NCI-H2227 treated with DMSO at 0.1 percent for 48 hours (cell line): ENCODE data around the gene IL1R2.

Experiments used
- DNase-seq: peaks from one replicate; lab custom pipeline; 2025; lab: John Stamatoyannopoulos, UW

Gene IL1R2

DNA sequence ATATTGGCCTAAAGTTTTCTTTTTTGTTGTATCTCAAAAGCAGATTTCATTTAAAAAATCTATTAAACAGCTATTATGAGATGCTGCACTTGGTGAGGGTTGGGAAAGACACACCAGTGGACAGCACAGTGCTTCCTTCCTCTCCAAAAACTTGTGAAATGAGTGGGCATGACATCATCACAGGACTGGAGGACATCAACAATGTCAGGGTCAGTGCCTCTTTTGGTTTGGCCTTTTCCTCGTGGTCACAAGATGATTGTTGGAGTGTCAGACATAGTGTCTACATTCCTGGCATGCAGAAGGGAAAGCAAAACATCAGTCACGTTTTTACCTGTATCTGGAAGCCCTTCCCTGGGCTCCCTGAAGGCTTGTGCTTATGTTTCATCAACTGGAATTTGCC lies 49.6 kb downstream of the IL1R2 start:
- no peak for DNase-seq

GRCh38 chr2:102042196-102043081 lies 50.7 kb downstream of the IL1R2 start:
- no peak for DNase-seq

DNA sequence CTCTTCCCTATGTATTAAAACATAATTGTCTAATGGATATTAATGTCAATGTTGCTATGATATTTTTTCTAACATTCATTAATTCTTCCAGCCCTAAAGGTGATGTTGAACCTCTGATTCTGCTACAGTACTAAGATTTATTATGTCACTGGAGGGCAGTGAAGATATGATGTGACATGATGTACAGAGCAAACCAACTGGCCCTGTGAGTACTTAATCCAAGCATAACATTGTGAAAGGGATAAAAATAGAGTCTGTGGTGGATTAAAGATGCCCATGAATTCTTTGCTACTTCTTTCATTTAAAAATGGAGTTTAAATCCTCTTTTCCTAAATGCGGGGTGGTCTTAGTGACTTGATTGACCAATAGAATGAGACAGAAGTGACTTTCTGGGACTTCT lies 51.8 kb downstream of the IL1R2 start:
- DNase-seq: no peak

DNA sequence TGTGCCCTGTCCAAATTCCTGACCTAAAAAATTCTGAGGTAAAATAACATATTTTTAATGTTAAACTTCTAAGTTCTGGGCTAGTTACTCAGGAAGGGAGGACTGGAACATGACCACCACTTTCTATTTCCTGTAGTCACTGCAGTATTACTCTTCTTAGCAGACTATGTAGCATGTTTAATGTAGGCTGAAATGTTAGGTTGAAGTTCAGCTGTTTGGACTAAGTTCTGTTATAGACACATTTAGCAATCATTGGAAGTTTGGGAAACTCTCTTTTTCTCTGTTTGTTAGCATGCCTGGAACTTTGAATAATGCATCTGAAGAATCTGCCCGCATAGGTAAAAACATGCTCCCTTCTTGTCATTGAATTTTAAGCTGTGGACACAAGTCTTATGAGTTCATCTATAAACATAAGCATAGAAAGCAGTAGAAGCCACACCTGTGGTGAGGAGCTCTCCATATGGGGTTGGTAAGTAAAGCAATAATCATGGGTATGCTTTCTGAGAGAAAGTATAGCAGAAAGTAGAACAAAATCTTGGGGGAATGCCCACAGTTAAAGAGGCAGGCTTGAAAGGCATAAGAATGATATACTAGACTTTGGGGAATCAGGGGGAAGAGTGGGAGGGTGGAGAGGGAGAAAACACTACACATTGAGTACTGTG lies 52.6 kb downstream of the IL1R2 start:
- no peak for DNase-seq

GRCh38 chr2:102044967-102045489 lies 53.3 kb downstream of the IL1R2 start:
- DNase-seq: no peak

DNA sequence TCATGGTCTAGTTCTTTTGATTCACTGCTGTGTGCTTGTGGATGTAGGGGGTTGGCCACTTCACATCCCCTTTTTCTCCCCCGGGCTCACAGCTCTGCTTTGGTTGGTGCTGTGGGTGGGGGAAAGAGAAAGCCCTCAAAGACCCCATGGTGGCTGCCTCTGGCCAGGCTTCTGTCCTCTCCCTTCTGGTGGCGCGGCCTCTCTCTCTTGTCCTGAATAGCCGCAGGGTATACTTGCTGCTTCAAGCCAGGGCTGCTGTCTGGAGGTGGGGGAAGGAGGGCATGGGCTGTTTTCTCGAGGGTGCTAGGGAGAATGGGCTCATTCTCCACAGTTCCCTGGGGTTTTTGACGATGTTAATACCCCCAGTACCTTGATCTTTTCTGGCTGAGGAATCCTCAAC lies 53.9 kb downstream of the IL1R2 start:
- no peak for DNase-seq

DNA sequence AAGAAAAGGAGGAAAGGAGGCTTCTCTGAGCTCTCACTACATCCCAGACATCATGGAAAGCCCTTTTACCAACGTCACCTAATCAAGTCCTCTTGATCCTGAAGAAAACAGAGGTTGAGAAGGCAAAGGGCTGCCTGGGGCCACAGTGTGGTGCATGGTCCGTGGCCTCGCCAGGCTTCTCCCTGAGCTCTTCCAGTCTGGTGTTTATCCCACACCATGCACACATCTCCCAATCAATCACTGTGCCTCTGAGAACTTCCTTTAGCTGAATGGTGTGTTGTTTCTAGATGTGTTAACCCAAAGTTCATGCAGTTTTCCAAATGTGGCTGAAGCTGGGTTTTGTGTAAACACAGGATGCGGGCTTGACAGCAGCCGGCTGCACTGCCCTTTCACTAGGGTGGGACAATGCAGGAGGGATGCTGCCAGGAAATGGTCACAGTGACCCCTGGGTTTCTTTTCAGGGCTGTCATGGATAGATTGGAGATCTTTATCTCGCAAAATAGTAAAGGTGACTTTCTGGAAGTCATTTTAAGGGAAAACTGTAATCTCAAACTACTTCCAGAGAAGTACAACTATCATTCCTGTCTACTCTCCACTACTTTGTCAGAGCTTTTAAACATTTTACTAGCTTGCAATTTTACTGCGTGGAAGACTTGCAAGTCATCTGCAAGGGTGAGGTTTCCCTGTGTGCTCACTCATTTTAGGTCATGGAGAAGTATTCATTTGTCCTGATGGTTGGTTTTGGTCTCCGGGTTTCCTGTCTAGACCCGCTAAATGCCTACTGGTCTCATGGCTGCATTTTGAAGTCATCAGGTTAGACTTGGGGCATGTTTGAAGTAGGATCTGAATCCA lies 54.6 kb downstream of the IL1R2 start:
- no peak for DNase-seq

DNA sequence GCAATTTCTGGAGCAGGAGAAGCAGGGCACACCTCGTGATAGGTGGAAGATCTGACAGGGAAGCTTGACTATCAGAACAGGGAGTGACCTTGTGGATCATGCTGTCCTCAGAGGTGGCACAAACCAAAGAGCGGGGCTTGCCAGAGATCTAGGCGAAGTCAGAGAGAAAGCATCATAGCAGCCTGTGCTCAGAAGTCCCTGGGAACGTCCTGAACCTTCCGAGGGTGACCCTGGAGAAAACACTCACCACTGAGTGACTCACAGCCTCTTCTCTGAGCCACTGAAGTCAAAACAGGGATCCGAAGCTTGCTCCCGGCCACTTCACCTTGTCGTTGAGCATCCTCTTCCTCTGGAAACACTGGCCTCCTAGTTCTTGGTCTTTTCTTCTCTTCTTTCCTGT lies 56.7 kb downstream of the IL1R2 start:
- DNase-seq: no peak

DNA sequence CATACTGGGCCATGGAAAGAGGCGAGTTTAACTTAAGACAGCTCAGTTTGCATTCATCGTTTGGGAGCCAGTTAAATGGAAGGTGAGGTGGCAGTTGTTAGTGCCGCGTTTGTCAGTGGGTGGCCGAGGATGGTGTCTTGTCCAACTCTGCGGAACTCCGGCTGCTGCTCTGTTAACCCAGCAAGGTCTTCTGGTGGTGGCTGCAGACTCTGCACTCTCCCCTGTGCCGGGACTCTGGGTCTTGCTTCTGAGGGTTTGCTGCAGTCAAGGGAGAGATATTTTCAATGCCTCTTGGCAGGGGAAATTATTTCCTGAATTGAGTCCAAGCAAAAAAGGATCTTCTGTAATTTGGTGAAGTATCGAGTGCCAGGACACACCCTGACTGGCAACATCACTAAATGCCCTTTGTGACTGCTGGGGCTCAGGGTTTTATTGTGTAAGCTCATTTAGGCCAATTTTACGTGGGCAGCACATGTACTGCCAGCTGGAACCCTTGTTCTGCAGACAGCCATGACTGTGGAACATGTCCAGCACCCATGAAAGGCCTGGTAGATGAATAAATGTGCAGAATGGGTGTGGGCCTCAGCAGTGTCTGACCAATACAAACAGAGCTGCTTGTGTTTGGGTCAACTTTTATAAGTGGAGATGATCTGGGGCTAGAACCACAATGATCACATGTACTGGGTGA lies 58.1 kb downstream of the IL1R2 start:
- DNase-seq: no peak

DNA sequence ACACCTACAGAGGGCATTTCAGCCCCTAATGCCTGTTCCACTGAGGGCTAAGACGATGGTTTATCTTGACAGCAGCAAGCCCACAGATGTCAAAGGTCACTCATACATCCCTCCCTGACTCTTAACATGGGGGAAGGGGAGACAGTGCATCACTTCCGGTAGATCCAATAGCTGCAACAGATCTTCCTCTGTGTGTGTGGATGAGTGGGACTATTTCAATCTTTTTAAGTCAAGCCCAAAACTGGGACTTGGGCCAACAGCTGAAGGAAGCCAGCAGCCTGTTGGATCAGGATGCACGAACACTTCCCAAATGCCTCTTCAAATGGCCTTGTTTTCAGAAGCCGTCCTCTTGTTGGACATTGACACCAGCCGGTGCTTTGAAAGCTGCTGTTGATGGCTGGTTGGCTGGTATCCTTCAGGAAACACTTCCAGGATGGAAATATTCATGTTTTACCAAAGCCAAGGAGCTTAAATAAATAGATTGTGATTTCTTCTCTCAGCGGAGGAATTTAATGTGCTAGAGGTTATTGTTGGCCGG lies 59.2 kb downstream of the IL1R2 start:
- no peak for DNase-seq

DNA sequence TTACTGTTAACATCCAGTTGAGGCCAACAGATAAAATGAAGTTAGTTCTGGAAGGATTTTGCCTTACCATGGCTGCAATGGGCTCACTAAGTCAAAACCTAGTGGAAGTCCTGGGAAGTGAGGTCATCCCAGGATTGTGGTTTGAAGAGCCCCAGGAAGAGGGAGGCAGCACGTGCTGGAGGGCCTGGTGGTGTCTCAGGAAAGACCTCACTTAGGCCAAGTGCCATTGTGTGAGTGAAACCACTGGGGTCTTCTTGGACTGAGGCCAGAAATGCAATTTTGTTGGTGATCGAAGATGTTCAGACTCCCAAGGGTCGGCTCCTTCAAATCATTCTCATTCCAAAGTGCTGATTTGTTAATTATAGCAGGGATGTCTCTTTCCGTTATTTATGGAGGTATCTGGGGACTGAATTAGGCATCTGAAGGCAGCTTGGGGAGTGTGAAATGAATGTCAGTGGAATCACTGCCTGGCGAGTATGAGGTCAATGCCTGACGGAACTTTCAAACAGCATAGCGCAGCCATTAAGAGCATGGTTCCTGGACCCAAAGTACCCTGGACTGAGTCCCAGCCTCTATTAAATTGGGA lies 60.0 kb downstream of the IL1R2 start:
- DNase-seq: no peak

DNA sequence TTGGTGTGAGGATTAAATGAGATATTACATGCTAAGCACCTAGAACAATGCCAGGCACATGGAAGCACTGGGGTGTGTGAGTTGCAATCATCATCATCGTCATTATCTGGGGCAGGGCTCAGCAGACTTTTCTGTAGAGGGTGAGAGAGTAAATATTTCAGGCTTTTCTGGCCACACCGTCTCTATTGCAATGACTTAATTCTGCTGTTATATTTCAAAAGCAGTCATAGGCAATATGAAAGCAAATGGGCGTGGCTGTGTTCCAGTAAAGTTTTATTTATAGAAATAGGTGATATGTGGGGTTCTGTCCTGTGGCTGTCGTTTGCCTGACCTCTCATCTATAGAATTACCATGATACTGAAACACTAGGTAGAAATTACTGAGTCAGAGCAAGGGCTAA lies 60.6 kb downstream of the IL1R2 start:
- no peak for DNase-seq

DNA sequence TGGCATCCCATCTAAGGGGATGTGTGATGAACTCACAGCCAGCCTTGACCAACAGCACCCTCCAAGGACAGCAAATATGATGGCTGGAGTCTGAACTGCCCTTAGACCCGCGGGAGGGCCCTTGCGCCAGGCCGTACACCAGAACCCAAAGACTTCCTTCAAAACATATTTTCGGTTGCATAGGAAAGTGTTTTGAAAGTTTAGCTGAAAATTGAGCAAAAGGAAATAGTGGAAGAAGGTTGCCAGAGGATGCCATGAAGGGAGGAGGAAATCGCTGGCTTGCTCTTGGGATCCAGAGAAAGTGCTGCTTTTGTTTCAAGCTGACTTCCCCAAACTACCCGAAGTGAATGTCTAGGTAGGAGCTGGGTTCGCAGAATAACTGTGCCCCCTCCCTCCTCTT lies 61.3 kb downstream of the IL1R2 start:
- no peak for DNase-seq

GRCh38 chr2:102055346-102055990 lies 63.7 kb downstream of the IL1R2 start:
- DNase-seq: no peak

DNA sequence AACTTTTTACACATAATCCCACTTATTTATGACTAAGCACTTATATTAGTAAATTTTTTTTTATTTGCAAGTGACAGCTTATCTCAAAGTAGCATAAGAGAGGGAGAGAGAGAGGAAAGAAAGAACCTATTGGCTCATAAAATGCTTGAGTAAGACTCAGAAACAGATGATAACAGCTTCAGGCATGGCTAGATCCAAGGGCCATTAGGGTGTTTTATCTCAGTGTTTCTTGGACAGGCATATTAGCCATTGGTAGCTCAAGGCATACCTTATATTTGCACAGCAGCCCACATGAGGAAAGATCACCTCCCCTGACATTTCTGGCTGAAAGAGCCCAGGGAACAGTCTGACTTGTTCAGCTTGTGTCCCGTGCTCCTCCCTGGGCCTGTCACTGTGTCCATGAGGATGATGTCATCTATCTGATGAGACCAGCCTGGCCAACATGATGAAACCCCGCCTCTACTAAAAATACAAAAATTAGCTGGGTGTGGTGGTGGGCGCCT lies 64.4 kb downstream of the IL1R2 start:
- DNase-seq: no peak

DNA sequence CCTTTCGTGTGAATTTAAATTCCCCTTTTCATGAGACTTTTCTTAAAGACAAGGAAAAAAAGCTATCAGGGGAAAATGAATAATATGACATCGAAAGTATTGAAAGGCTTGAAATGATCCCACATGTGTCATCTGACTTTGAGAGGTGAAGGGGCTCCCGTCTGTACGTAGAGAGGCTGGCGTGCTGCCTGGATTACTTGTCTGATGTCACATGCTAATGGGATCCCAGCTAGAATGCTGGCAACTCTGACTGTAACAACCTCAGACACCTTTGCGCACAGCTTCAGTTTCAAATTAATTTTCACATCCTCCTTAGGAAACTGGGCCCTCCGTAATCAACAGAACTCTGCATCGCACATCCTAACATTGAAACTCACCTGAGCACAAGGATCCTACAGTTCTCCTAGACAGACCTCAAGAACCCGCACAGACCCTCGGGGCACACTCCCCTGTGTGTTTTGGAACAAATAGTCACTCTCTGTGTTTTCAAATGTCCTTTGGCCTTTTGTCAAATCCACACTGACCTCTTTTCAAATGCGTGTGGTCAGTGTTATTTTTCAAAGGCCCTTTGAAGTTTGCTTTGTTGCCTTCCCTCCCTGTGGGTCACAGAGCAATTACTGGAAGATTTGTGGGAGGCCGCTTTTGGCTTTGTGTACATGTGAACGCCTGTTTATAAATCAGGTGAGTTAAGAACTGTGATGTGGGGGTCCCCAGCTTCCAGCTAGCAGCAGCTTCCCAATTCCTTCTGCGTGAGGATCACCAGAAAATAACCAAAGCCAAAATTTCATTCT lies 65.9 kb downstream of the IL1R2 start:
- no peak for DNase-seq

DNA sequence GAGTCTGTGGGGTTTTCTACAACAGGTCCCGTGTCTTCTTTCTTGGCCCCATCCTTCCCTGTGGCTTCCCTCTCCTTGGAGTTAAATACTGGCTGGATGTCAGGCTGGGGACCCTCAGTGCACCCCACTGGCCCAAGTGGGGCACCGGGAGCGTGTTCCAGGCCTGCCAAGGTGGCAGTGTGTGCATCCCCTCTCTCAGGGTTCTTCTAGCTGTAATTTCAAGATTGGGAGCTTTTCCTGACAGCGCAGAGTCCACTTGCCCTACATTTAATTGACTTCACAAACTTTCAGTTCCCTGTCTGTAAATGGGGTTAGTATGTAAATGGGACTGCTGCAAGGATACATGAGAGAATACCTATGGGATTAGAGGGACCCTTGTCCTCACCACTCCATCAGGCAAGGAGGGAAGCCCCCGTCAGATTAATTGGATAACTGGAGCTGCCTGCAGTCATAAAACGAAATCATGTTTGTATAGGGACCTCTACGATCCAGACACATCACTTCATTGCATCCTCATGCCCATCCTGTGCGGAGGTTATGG lies 66.6 kb downstream of the IL1R2 start:
- DNase-seq: no peak

GRCh38 chr2:102059151-102059550 lies 67.4 kb downstream of the IL1R2 start:
- DNase-seq: no peak

DNA sequence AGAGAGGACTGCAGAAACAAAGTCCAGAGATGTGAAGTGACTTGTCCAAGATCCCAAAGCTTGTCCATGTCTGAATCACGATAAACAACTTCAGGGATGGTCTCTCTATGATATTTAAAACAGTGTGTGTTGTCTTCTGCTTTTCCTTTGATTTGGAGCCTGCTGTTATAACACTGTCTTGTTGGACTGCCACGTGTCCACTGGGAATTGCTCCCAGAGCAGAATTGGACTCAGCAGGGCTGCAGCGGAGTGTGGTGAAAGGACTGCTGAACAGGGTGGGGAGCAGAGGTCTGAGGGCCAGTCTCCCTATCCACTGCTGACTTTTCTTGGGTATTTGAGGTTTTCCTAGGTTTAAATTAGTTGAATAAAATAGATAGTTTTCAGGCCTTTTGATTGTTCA lies 68.3 kb downstream of the IL1R2 start:
- no peak for DNase-seq
